Endothelial cell of umbilical vein (primary cell): ENCODE data around the gene MINK1.
A peak's percentile ranks its signal among the peaks of the same experiment; 100 is the strongest.

ENCODE experiments used
- CTCF ChIP-seq, 2 donors: IDR thresholded peaks; 1 replicate in 1 of 2; 2 replicates in 1 of 2; pipeline ENCODE4 v1.5.1; 2011; ENCODE audit warnings: low read length in 2 of 2, mild to moderate bottlenecking in 2 of 2, moderate library complexity in 2 of 2, control low read depth in 1 of 2, inconsistent platforms in 1 of 2, low read depth in 1 of 2; ENCODE audit not compliant: insufficient read depth in 1 of 2; ENCODE audit errors: extremely low read depth in 1 of 2
- EZH2 ChIP-seq: IDR thresholded peaks from 2 replicates; pipeline ENCODE4 v1.6.1; 2012; ENCODE audit warnings: borderline replicate concordance, low read depth, mild to moderate bottlenecking, moderate library complexity, low read length, inconsistent platforms; ENCODE audit not compliant: severe bottlenecking
- JUN ChIP-seq: IDR thresholded peaks from 2 replicates; pipeline ENCODE4 v1.6.1; 2011; ENCODE audit warnings: borderline replicate concordance, low read depth; ENCODE audit not compliant: insufficient read length, insufficient read depth
- MAX ChIP-seq: IDR thresholded peaks from 2 replicates; pipeline ENCODE4 v1.6.1; 2011; ENCODE audit not compliant: insufficient read depth, insufficient read length
- POLR2A ChIP-seq: IDR thresholded peaks from 2 replicates; pipeline ENCODE4 v1.6.1; 2012; ENCODE audit warnings: low read depth, mild to moderate bottlenecking, control low read depth, low read length
- POLR2AphosphoS5 ChIP-seq: IDR thresholded peaks from 2 replicates; pipeline ENCODE4 v1.6.1; 2012; ENCODE audit warnings: low read depth, mild to moderate bottlenecking, control low read depth, low read length, moderate library complexity; ENCODE audit not compliant: insufficient read depth

GRCh38 chr17:4785311-4786105, 47.6 kb upstream of the MINK1 start:
- no peak for TF ChIP-seq CTCF (IDR thresholded peaks at IDR 0.05; ENCODE audit: extremely low read depth in 1 of 2, insufficient read depth in 1 of 2, low read depth in 1 of 2, low read length in 2 of 2)
- TF ChIP-seq EZH2, result peak; percentile 88
- TF ChIP-seq MAX, result no peak
- no peak for TF ChIP-seq POLR2AphosphoS5
- TF ChIP-seq POLR2A, result no peak
- TF ChIP-seq JUN, result no peak
